HepG2 (cell line): Measurements from ENCODE around the gene HSF4. TPM values are rescaled to one million over a fixed set of nuclear protein-coding genes. Genes with fewer than 3 reads are reported as not detected.
A peak's percentile ranks its signal among the peaks of the same experiment; 100 is the strongest.

Source experiments
- ASH2L ChIP-seq: fragments of 300-600, 200-600 bp; sonication (generic); IDR thresholded peaks from 2 replicates; pipeline ENCODE4 v1.7.0; 2017; ENCODE audit warnings: low read depth, mild to moderate bottlenecking, moderate library complexity, mixed read lengths, low read length; ENCODE audit not compliant: insufficient read length
- CBX2 ChIP-seq, 2 experiments: fragments of 200-600 bp in 1 of 2; sonication (generic); formaldehyde crosslinking in 1 of 2; IDR thresholded peaks; 2 replicates each; pipeline versions ENCODE4 v1.7.0 to v1.8.1; 2018 to 2022; ENCODE audit warnings: low read depth in 2 of 2, low read length in 1 of 2, mild to moderate bottlenecking in 1 of 2, missing genetic modification reagents in 1 of 2
- FLYWCH1 ChIP-seq: sonication (generic); formaldehyde crosslinking; IDR thresholded peaks from 2 replicates; pipeline ENCODE4 v1.8.1; 2023; ENCODE audit warnings: mild to moderate bottlenecking, missing genetic modification reagents
- JARID2 ChIP-seq: sonication (generic); formaldehyde crosslinking; IDR thresholded peaks from 2 replicates; pipeline ENCODE4 v1.8.1; 2023; ENCODE audit warnings: missing genetic modification reagents, inconsistent platforms; ENCODE audit not compliant: insufficient replicate concordance
- KLF16 ChIP-seq, 2 experiments: sonication (generic) in 1 of 2; formaldehyde crosslinking in 1 of 2; IDR thresholded peaks; 2 replicates each; pipeline versions ENCODE4 v1.6.1 to v1.8.0; 2016 to 2023; ENCODE audit warnings: missing genetic modification reagents in 2 of 2, missing compliant biosample characterization in 1 of 2
- NR3C1 ChIP-seq: sonication (generic); formaldehyde crosslinking; IDR thresholded peaks from 2 replicates; pipeline ENCODE4 v1.4.0; 2020; ENCODE audit warnings: missing genetic modification reagents
- RELA ChIP-seq: sonication (generic); formaldehyde crosslinking; IDR thresholded peaks from 2 replicates; pipeline ENCODE4 v1.4.0; 2020; ENCODE audit warnings: missing genetic modification reagents
- SAFB2 ChIP-seq: sonication (generic); formaldehyde crosslinking; IDR thresholded peaks from 2 replicates; pipeline ENCODE4 v1.5.1; 2020; ENCODE audit warnings: missing genetic modification reagents, low read depth, mild to moderate bottlenecking, borderline replicate concordance
- TBL1XR1 ChIP-seq: fragments of 150-350 bp; IDR thresholded peaks from 2 replicates; pipeline ENCODE4 v1.6.1; 2014; ENCODE audit warnings: borderline replicate concordance, low read length; ENCODE audit not compliant: partially characterized antibody
- TEAD2 ChIP-seq: sonication (generic); formaldehyde crosslinking; IDR thresholded peaks from 2 replicates; pipeline ENCODE4 v1.9.0; 2021; ENCODE audit warnings: missing genetic modification reagents
- ZNF264 ChIP-seq: sonication (generic); formaldehyde crosslinking; IDR thresholded peaks from 2 replicates; pipeline ENCODE4 v1.4.0; 2020; ENCODE audit warnings: missing genetic modification reagents
- ZNF296 ChIP-seq: sonication (generic); formaldehyde crosslinking; conservative IDR thresholded peaks from 2 replicates; pipeline ENCODE4 v1.5.0; 2020; ENCODE audit warnings: mild to moderate bottlenecking, missing genetic modification reagents
- ZNF3 ChIP-seq: IDR thresholded peaks from 2 replicates; pipeline ENCODE4 v1.7.0; 2017; ENCODE audit warnings: inconsistent platforms
- ZNF343 ChIP-seq: sonication (generic); formaldehyde crosslinking; IDR thresholded peaks from 2 replicates; pipeline ENCODE4 v1.4.0; 2020; ENCODE audit warnings: mild to moderate bottlenecking, missing genetic modification reagents
- ZNF567 ChIP-seq: sonication (generic); formaldehyde crosslinking; IDR thresholded peaks from 2 replicates; pipeline ENCODE4 v1.8.1; 2023; ENCODE audit warnings: mild to moderate bottlenecking, missing genetic modification reagents, borderline replicate concordance
- ZNF589 ChIP-seq: sonication (generic); formaldehyde crosslinking; conservative IDR thresholded peaks from 2 replicates; pipeline ENCODE4 v1.8.0; 2022; ENCODE audit warnings: mild to moderate bottlenecking, moderate library complexity, missing genetic modification reagents
- ZNF598 ChIP-seq: sonication (generic); formaldehyde crosslinking; IDR thresholded peaks from 2 replicates; pipeline ENCODE4 v1.5.1; 2020; ENCODE audit warnings: mild to moderate bottlenecking, missing genetic modification reagents, borderline replicate concordance
- ZNF776 ChIP-seq: sonication (generic); formaldehyde crosslinking; IDR thresholded peaks from 2 replicates; pipeline ENCODE4 v1.4.0; 2020; ENCODE audit warnings: mild to moderate bottlenecking, missing genetic modification reagents
- ZNF891 ChIP-seq: sonication (generic); formaldehyde crosslinking; IDR thresholded peaks from 2 replicates; pipeline ENCODE4 v1.5.0; 2020; ENCODE audit warnings: mild to moderate bottlenecking, missing genetic modification reagents
- polyA plus RNA-seq, 8 experiments: library from polyadenylated mRNA; depleted of rRNA in 3 of 8; stranded (reverse) in 7 of 8; unstranded in 1 of 8; fragments of >200 nt; fragmentation: Illumina TruSeq in 4 of 8; extraction: Trizol in 4 of 8; gene quantifications; 2 replicates each; pipeline versions ENCODE4 v1.2.1 to v1.2.3, GENCODE V29; 2011 to 2016; ENCODE audit warnings: low read depth in 4 of 8, missing spikeins in 1 of 8, mixed read lengths in 1 of 8; ENCODE audit not compliant: insufficient read depth in 1 of 8
- total RNA-seq, 5 experiments: library from RNA; depleted of rRNA; stranded (reverse); fragments of >200 nt; fragmentation: Illumina TruSeq; extraction: Trizol; gene quantifications; 2 replicates each; pipeline ENCODE4 v1.2.3, GENCODE V29; 2016; ENCODE audit warnings: low read depth in 1 of 5
- TF ChIP-seq, protein P1 (sequence below): sonication (generic); formaldehyde crosslinking; IDR thresholded peaks from 2 replicates; pipeline ENCODE4 v1.4.0; 2020; ENCODE audit warnings: mild to moderate bottlenecking, missing genetic modification reagents
- TF ChIP-seq, protein P2 (sequence below): sonication (generic); formaldehyde crosslinking; IDR thresholded peaks from 2 replicates; pipeline ENCODE4 v1.4.0; 2020; ENCODE audit warnings: missing genetic modification reagents, borderline replicate concordance
- TF ChIP-seq, protein P3 (sequence below): sonication (generic); formaldehyde crosslinking; IDR thresholded peaks from 2 replicates; pipeline ENCODE4 v1.4.0; 2020; ENCODE audit warnings: missing genetic modification reagents

HSF4 gene
- total and polyA plus RNA-seq, 2 of the 13 experiments (the other 11 are each of a cell fraction or from before 2014, with no cell fraction given): 3.5 to 16.9 TPM

DNA sequence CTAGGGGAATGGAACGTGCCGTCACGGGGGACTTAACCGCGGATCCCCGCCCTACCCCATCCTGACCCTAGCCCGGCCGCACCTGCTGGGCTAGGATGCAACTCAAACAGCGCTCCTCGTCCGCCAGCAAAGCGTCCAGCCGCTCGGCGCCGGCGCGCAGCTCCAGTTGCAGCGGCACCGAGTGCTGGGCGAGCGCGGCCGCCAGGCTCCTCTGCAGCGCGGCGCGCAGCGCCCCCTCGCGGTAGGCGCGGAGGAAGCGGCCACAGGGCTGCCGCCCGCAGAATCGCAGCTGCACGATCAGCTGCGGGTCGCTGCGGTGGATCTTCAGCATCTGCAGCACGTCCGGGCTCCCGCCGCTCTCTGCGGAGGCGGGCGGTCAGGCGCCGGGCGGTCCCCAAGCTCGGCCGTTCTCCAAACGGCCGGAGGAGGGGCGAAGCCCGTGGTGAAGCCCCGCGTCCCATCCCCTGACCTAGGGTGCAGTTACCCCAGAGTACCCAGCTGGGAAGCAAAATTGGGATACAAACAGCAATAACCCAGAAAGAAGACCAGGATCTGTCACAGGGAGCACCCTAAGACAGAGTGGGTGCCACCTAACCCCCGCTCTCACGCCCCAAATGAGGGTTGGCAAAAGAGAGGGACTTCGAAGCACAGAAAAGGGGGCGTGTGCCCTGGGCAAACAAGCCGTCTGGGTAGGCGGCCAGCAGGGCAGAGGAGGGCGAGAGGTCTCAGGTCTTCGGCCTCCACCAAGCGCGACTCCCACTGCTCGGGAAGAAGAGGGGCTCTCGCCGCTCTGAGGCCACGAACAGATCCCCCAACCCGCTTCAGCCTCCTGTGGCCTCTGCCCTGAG lies 9.0 kb upstream of the HSF4 start (continued):
- TF ChIP-seq, protein P1, sequence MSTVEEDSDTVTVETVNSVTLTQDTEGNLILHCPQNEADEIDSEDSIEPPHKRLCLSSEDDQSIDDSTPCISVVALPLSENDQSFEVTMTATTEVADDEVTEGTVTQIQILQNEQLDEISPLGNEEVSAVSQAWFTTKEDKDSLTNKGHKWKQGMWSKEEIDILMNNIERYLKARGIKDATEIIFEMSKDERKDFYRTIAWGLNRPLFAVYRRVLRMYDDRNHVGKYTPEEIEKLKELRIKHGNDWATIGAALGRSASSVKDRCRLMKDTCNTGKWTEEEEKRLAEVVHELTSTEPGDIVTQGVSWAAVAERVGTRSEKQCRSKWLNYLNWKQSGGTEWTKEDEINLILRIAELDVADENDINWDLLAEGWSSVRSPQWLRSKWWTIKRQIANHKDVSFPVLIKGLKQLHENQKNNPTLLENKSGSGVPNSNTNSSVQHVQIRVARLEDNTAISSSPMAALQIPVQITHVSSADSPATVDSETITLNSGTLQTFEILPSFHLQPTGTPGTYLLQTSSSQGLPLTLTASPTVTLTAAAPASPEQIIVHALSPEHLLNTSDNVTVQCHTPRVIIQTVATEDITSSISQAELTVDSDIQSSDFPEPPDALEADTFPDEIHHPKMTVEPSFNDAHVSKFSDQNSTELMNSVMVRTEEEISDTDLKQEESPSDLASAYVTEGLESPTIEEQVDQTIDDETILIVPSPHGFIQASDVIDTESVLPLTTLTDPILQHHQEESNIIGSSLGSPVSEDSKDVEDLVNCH (CRISPR knock-in tag): 0 out of 2 replicates have a peak, but pooled peaks have one; percentile 55
- TF ChIP-seq SAFB2 (CRISPR knock-in tag): no peak; the same call in 1 of the 2 replicates
- no peak for TF ChIP-seq ZNF264 (CRISPR knock-in tag)
- peak; percentile 64; the same call in 1 of the 2 replicates for TF ChIP-seq RELA (CRISPR knock-in tag)
- TF ChIP-seq TBL1XR1: peak; percentile 25
- no peak for TF ChIP-seq ZNF296
- TF ChIP-seq FLYWCH1 (CRISPR knock-in tag): no peak
- no peak for TF ChIP-seq NR3C1 (CRISPR knock-in tag)
- peak in 1 of 2 experiments; percentile 48; a peak in 1 of 4 replicates for TF ChIP-seq KLF16 (CRISPR knock-in tag; IDR thresholded peaks at IDR 0.05)
- no peak for TF ChIP-seq JARID2 (CRISPR knock-in tag)
- no peak for TF ChIP-seq ZNF3
- TF ChIP-seq, protein P2, sequence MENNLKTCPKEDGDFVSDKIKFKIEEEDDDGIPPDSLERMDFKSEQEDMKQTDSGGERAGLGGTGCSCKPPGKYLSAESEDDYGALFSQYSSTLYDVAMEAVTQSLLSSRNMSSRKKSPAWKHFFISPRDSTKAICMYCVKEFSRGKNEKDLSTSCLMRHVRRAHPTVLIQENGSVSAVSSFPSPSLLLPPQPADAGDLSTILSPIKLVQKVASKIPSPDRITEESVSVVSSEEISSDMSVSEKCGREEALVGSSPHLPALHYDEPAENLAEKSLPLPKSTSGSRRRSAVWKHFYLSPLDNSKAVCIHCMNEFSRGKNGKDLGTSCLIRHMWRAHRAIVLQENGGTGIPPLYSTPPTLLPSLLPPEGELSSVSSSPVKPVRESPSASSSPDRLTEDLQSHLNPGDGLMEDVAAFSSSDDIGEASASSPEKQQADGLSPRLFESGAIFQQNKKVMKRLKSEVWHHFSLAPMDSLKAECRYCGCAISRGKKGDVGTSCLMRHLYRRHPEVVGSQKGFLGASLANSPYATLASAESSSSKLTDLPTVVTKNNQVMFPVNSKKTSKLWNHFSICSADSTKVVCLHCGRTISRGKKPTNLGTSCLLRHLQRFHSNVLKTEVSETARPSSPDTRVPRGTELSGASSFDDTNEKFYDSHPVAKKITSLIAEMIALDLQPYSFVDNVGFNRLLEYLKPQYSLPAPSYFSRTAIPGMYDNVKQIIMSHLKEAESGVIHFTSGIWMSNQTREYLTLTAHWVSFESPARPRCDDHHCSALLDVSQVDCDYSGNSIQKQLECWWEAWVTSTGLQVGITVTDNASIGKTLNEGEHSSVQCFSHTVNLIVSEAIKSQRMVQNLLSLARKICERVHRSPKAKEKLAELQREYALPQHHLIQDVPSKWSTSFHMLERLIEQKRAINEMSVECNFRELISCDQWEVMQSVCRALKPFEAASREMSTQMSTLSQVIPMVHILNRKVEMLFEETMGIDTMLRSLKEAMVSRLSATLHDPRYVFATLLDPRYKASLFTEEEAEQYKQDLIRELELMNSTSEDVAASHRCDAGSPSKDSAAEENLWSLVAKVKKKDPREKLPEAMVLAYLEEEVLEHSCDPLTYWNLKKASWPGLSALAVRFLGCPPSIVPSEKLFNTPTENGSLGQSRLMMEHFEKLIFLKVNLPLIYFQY (CRISPR knock-in tag): peak; percentile 47; the same call in 1 of the 2 replicates
- no peak for TF ChIP-seq ZNF598 (CRISPR knock-in tag)
- TF ChIP-seq CBX2 (IDR thresholded peaks at IDR 0.05; ENCODE audit: low read depth, low read length): no peak
- no peak for TF ChIP-seq CBX2 (CRISPR knock-in tag; IDR thresholded peaks at IDR 0.05; ENCODE audit: low read depth)
- no peak for TF ChIP-seq ZNF891 (CRISPR knock-in tag)
- TF ChIP-seq ZNF343: peak; percentile 85; the same call in 1 of the 2 replicates
- TF ChIP-seq, protein P3, sequence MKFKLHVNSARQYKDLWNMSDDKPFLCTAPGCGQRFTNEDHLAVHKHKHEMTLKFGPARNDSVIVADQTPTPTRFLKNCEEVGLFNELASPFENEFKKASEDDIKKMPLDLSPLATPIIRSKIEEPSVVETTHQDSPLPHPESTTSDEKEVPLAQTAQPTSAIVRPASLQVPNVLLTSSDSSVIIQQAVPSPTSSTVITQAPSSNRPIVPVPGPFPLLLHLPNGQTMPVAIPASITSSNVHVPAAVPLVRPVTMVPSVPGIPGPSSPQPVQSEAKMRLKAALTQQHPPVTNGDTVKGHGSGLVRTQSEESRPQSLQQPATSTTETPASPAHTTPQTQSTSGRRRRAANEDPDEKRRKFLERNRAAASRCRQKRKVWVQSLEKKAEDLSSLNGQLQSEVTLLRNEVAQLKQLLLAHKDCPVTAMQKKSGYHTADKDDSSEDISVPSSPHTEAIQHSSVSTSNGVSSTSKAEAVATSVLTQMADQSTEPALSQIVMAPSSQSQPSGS: no peak
- TF ChIP-seq ZNF567 (CRISPR knock-in tag): no peak; the same call in 1 of the 2 replicates
- TF ChIP-seq ZNF589 (CRISPR knock-in tag): no peak
- no peak for TF ChIP-seq TEAD2
- peak; percentile 91 for TF ChIP-seq ZNF776 (CRISPR knock-in tag)
- peak; percentile 54 for TF ChIP-seq ASH2L
